SK-N-SH treated with all-trans-retinoic acid at 6 μM for 48 hours (cell line): ENCODE measurements around the gene WASF2.

Experiments used
- ATAC-seq: fragments of 200-7000 bp; cut with Tn5 transposase; 3 replicates; pipeline ENCODE4 v1.9.1; 2020; ENCODE audit warnings: mild to moderate bottlenecking, moderate library complexity
- ARNTL ChIP-seq: fragments of 450-650 bp; formaldehyde crosslinking; IDR thresholded peaks from 2 replicates; pipeline ENCODE4 v1.5.0; 2020; ENCODE audit warnings: low read depth, mild to moderate bottlenecking, moderate library complexity, borderline replicate concordance
- BACH2 ChIP-seq: fragments of 250-450 bp; sonication (Bioruptor Pico); IDR thresholded peaks from 2 replicates; pipeline ENCODE4 v1.9.0; 2021; ENCODE audit warnings: mild to moderate bottlenecking, borderline replicate concordance
- CREB5 ChIP-seq: fragments of 250-450 bp; sonication (Bioruptor Pico); IDR thresholded peaks from 2 replicates; pipeline ENCODE4 v1.5.1; 2020; ENCODE audit warnings: low read depth, mild to moderate bottlenecking, moderate library complexity
- CSDC2 ChIP-seq: fragments of 250-450 bp; sonication (Bioruptor Pico); IDR thresholded peaks from 2 replicates; pipeline ENCODE4 v1.5.0; 2020; ENCODE audit warnings: mild to moderate bottlenecking, moderate library complexity
- CSRNP3 ChIP-seq: fragments of 250-450 bp; sonication (Bioruptor Pico); IDR thresholded peaks from 2 replicates; pipeline ENCODE4 v1.5.1; 2021; ENCODE audit warnings: mild to moderate bottlenecking, moderate library complexity
- ESRRG ChIP-seq: fragments of 250-450 bp; sonication (Bioruptor Pico); IDR thresholded peaks from 2 replicates; pipeline ENCODE4 v1.6.1; 2021; ENCODE audit warnings: mild to moderate bottlenecking
- ISL1 ChIP-seq: fragments of 250-450 bp; sonication (Bioruptor Pico); IDR thresholded peaks from 2 replicates; pipeline ENCODE4 v2.1.2; 2022; ENCODE audit warnings: mild to moderate bottlenecking, moderate library complexity
- OSR1 ChIP-seq: fragments of 250-450 bp; sonication (Bioruptor Pico); IDR thresholded peaks from 2 replicates; pipeline ENCODE4 v1.8.0; 2022; ENCODE audit warnings: moderate library complexity, mild to moderate bottlenecking, inconsistent platforms
- RARB ChIP-seq: fragments of 250-450 bp; sonication (Bioruptor Pico); IDR thresholded peaks from 2 replicates; pipeline ENCODE4 v1.8.0; 2021; ENCODE audit warnings: mild to moderate bottlenecking, moderate library complexity
- SNAI2 ChIP-seq: fragments of 250-450 bp; sonication (Bioruptor Pico); IDR thresholded peaks from 2 replicates; pipeline ENCODE4 v1.5.0; 2020; ENCODE audit warnings: mild to moderate bottlenecking, moderate library complexity
- TCF4 ChIP-seq: fragments of 250-450 bp; sonication (Bioruptor Pico); IDR thresholded peaks from 2 replicates; pipeline ENCODE4 v1.8.0; 2021; ENCODE audit warnings: mild to moderate bottlenecking, moderate library complexity, borderline replicate concordance
- TOX ChIP-seq: fragments of 250-450 bp; sonication (Bioruptor Pico); IDR thresholded peaks from 2 replicates; pipeline ENCODE4 v1.8.0; 2021; ENCODE audit warnings: mild to moderate bottlenecking, moderate library complexity, borderline replicate concordance
- ZC3H10 ChIP-seq: fragments of 250-450 bp; sonication (Bioruptor Pico); IDR thresholded peaks from 2 replicates; pipeline ENCODE4 v1.5.1; 2021; ENCODE audit warnings: mild to moderate bottlenecking, moderate library complexity
- ZFP3 ChIP-seq: fragments of 250-450 bp; sonication (Bioruptor Pico); IDR thresholded peaks from 2 replicates; pipeline ENCODE4 v1.5.0; 2020; ENCODE audit warnings: mild to moderate bottlenecking, moderate library complexity
- ZFP30 ChIP-seq: fragments of 450-650 bp; formaldehyde crosslinking; IDR thresholded peaks from 2 replicates; pipeline ENCODE4 v1.5.0; 2022; ENCODE audit warnings: mild to moderate bottlenecking, moderate library complexity
- ZNF565 ChIP-seq: fragments of 450-650 bp; formaldehyde crosslinking; conservative IDR thresholded peaks from 2 replicates; pipeline ENCODE4 v1.5.0; 2020; ENCODE audit warnings: low read depth, mild to moderate bottlenecking, moderate library complexity
- ZNF70 ChIP-seq: fragments of 450-650 bp; formaldehyde crosslinking; IDR thresholded peaks from 2 replicates; pipeline ENCODE4 v1.5.0; 2020; ENCODE audit warnings: mild to moderate bottlenecking, moderate library complexity
- ZNF8 ChIP-seq: fragments of 450-650 bp; formaldehyde crosslinking; IDR thresholded peaks from 2 replicates; pipeline ENCODE4 v1.5.0; 2020; ENCODE audit warnings: mild to moderate bottlenecking, moderate library complexity
- TF ChIP-seq, protein P1 (sequence below): fragments of 250-450 bp; sonication (Bioruptor Pico); IDR thresholded peaks from 2 replicates; pipeline ENCODE4 v1.8.0; 2021; ENCODE audit warnings: low read depth, mild to moderate bottlenecking, moderate library complexity, borderline replicate concordance
- TF ChIP-seq, protein P2 (sequence below): fragments of 250-450 bp; sonication (Bioruptor Pico); IDR thresholded peaks from 2 replicates; pipeline ENCODE4 v1.8.0; 2020; ENCODE audit warnings: mild to moderate bottlenecking, moderate library complexity, borderline replicate concordance

Gene WASF2

DNA sequence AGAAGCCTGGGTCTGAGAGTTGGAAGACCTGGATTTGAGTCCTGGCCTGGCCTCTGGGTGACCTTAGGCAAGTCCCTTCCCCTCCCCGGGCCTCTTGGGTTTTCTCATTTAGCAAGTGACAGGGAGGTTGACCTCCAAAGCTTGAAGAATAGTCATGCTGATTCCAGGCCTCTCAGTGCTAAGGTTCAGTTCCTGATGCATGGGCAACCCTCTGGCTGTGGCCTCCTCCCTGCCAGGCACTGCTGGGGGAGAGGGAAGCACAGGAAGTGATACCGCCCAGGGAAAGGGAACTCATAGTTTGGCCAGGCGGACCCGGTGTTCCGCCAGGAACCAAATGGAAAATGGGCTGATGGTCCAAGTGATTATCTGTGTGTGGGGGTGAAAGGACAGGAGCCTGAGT, 23.6 kb upstream of the WASF2 start (continued):
- TF ChIP-seq ARNTL (no peak), ZNF565 (CRISPR knock-in tag) (no peak), ZNF70 (CRISPR knock-in tag) (no peak)

DNA sequence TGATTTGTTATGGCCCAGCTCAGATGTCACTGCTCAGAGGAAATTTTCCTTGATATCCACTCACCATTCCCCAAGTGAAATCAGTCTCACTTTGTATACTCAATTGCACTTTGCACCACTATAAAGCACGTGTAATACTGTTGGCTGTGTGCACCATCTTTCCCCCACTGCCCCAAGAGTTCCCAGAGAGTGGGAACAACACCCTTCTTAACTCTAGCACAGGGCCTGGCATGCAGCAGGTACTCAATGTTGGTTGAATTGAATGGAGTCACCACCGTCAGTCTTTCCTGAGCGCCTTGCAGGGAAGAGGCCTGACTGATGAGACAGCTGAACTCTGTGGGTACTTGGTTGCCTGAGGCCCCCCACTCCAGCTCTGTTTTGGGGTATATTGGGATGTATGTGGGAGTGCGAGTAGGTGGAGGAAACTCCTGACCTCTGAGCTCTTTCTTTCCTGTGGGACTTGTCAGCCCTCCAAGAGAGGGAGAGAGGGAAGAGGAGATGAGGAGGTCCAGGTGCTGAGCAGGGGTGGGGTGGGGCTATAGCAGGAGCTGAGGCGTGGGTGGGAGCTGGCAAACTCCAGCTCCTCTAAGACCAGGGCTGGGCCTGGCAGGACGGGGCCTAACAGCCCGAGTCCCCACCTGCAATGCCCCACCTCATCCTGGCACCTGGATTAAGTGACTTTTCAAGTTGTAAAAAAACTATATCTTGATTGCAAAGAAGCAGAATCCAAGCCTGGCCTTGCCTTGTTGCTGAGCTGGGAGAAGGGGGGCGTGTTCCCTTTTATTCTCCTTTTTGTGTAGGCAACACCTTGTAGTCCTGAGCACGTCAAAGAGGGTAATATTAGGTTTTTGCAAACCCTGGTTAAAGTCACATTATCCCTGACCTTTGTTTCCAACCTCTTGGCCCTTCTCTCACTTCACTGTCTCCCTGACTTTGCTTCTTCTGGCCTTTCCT, 19.4 kb upstream of the WASF2 start:
- ATAC-seq: no peak
- TF ChIP-seq ZC3H10 (CRISPR knock-in tag) (no peak), ZFP30 (CRISPR knock-in tag) (no peak), TCF4 (no peak), TOX (CRISPR knock-in tag) (no peak), ZFP3 (CRISPR knock-in tag) (no peak), SNAI2 (CRISPR knock-in tag) (no peak)
- TF ChIP-seq, protein P1, sequence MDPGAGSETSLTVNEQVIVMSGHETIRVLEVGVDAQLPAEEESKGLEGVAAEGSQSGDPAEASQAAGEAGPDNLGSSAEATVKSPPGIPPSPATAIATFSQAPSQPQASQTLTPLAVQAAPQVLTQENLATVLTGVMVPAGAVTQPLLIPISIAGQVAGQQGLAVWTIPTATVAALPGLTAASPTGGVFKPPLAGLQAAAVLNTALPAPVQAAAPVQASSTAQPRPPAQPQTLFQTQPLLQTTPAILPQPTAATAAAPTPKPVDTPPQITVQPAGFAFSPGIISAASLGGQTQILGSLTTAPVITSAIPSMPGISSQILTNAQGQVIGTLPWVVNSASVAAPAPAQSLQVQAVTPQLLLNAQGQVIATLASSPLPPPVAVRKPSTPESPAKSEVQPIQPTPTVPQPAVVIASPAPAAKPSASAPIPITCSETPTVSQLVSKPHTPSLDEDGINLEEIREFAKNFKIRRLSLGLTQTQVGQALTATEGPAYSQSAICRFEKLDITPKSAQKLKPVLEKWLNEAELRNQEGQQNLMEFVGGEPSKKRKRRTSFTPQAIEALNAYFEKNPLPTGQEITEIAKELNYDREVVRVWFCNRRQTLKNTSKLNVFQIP (CRISPR knock-in tag): no peak

GRCh38 chr1:27507960-27508665, 18.1 kb upstream of the WASF2 start:
- TF ChIP-seq OSR1 (CRISPR knock-in tag): no peak
- TF ChIP-seq ZNF565 (CRISPR knock-in tag): no peak
- TF ChIP-seq BACH2 (CRISPR knock-in tag): no peak
- no peak for TF ChIP-seq CSRNP3
- no peak for TF ChIP-seq ZNF8 (CRISPR knock-in tag)
- TF ChIP-seq, protein P1 (CRISPR knock-in tag): no peak
- TF ChIP-seq ZFP3 (CRISPR knock-in tag): no peak
- TF ChIP-seq CSDC2 (CRISPR knock-in tag): no peak
- no peak for TF ChIP-seq CREB5
- ATAC-seq: peak; percentile 31; the same call in 1 of the 3 replicates

DNA sequence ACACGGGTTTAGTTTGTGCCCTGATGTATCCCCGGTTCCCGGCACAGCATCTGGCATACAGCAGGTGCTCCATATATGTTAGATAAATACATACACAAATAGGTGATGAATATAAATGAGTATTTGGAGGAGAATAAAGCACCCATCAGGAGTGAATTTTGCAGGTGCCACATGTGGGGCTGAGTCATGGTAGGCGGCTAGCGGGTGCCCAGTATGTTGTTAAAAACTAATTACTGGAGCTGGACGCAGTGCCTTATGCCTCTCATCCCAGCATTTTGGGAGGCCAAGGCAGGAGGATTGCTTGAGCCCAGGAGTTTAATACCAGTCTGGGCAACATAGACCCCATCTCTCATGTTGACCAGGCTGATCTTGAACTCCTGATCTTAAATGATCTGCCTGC, 16.7 kb upstream of the WASF2 start:
- no peak for ATAC-seq
- TF ChIP-seq CREB5 (no peak), ZNF8 (CRISPR knock-in tag) (no peak), ISL1 (CRISPR knock-in tag) (no peak), ESRRG (CRISPR knock-in tag) (no peak), RARB (CRISPR knock-in tag) (no peak), CSDC2 (CRISPR knock-in tag) (no peak), ZFP3 (CRISPR knock-in tag) (no peak), ZNF70 (CRISPR knock-in tag) (no peak), TCF4 (no peak), ZNF565 (CRISPR knock-in tag) (no peak), OSR1 (CRISPR knock-in tag) (no peak), CSRNP3 (no peak), ARNTL (no peak), BACH2 (CRISPR knock-in tag) (no peak)
- TF ChIP-seq, protein P1 (CRISPR knock-in tag): no peak
- TF ChIP-seq, protein P2, sequence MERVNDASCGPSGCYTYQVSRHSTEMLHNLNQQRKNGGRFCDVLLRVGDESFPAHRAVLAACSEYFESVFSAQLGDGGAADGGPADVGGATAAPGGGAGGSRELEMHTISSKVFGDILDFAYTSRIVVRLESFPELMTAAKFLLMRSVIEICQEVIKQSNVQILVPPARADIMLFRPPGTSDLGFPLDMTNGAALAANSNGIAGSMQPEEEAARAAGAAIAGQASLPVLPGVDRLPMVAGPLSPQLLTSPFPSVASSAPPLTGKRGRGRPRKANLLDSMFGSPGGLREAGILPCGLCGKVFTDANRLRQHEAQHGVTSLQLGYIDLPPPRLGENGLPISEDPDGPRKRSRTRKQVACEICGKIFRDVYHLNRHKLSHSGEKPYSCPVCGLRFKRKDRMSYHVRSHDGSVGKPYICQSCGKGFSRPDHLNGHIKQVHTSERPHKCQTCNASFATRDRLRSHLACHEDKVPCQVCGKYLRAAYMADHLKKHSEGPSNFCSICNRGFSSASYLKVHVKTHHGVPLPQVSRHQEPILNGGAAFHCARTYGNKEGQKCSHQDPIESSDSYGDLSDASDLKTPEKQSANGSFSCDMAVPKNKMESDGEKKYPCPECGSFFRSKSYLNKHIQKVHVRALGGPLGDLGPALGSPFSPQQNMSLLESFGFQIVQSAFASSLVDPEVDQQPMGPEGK: no peak
